GM12875 (cell line): ENCODE results near the gene ZC3HAV1.
"Not testable (repeated sequence)": the region's sequence is repeated elsewhere in the genome, so short reads cannot be mapped to it uniquely, and the experiment has no call there.

Experiments used
- H3K4me3 ChIP-seq: one replicate; pipeline ENCODE4 v1.5.1; 2011; ENCODE audit warnings: low read depth, low read length, control low read depth
- CTCF ChIP-seq: IDR thresholded peaks from 2 replicates; pipeline ENCODE4 v1.5.1; 2011; ENCODE audit warnings: low read depth, mild to moderate bottlenecking, control low read depth, inconsistent platforms, low read length, moderate library complexity, borderline replicate concordance; ENCODE audit not compliant: insufficient read depth

The ZC3HAV1 gene

DNA sequence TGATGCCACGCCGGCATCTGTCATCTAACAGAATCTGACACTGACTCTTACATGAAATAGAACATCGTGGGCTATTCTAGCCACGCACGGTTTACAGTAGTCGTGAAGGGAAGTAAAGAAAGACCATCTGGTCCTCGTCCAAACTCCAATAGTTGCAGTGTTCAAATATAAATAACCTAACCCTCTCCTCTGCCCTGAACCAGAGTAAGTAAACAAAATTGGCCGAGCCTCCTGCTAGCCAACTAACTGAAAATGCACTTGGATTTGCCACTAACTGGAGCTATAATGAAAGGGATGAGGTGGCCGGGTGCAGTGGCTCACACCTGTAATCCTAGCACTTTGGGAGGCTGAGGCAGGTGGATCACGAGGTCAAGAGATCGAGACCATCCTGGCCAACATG is 44.2 kb downstream of the ZC3HAV1 start:
- TF ChIP-seq CTCF = no peak
- H3K4me3 ChIP-seq = no peak overlapping the region

DNA sequence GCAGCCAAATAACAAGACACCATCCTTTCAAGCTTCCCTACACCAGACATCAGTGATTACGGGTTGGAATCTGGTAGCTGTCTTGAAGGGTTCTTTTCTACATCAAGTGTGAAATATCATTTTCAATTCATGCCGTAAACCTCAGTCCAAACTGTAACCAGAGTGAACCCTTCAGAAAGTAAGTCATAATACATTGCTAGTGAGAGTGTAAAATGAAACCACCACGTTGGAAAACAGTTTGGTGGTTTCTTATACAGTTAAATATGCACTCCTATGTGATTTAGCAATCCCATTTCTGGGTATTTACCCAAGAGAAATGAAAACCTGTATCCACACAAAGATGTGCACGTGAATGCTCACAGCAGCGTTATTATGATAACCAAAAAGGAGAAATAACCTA is 48.1 kb downstream of the ZC3HAV1 start:
- H3K4me3 ChIP-seq = no peak overlapping the region
- no peak for TF ChIP-seq CTCF

DNA sequence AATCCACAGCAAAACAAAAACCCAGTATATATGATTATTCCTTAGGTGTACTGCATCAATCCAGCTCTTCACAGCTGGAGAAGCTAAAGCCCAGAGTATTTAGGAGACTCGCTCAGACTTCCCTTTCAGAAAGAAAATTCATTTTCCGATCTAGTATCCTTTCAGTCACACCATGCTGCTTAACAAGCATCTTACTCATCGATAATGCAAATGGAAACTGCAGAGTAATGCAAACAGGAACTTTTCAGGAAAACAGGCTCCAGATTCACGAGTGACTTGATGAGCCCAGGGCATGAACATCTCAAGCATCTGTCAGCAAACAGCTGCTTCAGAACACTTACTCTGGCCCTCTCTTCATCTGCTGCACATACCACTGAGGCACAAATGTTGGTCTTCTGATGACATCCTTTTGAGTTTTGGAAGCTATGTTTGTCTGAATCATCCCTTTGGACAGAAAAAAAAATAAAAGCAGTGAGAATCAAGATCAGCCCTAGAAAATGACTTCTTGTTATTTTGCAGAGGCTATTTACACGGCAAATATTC is 48.8 kb downstream of the ZC3HAV1 start:
- no peak for TF ChIP-seq CTCF
- H3K4me3 ChIP-seq = no peak overlapping the region

- no peak for TF ChIP-seq CTCF
- H3K4me3 ChIP-seq = no peak overlapping the region
Observed at GRCh38 chr7:139059905-139060304, 49.6 kb downstream of the ZC3HAV1 start.

- no peak overlapping the region for H3K4me3 ChIP-seq
- TF ChIP-seq CTCF = no peak
Observed at GRCh38 chr7:139058943-139059342, 50.6 kb downstream of the ZC3HAV1 start.

- H3K4me3 ChIP-seq = no peak overlapping the region
- TF ChIP-seq CTCF = no peak
Observed at GRCh38 chr7:139055674-139056073, 53.8 kb downstream of the ZC3HAV1 start.

- H3K4me3 ChIP-seq = not testable (repeated sequence)
Observed at GRCh38 chr7:139054656-139055055, 54.9 kb downstream of the ZC3HAV1 start.

DNA sequence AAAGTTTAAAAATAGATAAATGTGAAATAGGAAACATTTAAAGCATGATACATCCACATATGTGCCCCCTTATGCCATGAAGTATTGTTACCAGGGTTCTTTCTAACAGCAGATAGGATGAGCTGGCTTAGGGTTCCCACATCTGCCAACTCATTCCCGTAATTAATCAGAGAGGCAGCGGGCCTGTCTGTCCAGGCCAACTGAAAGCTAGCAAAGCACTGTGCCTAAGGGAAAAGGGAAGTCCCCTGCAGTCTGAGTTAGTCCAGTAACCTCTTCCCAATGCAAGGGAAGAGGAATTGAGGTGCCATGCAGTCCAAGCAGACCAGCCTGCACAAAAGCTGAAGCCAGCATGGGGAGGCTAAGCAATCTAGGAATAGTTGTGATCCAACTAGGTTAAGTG is 55.4 kb downstream of the ZC3HAV1 start:
- TF ChIP-seq CTCF = no peak
- H3K4me3 ChIP-seq = no peak overlapping the region
